PC-9 (cell line): ENCODE data around the gene TDRD5.

Experiments used
- EZH2 ChIP-seq: fragments of 200-600 bp; sonication (generic); IDR thresholded peaks from 2 replicates; pipeline ENCODE4 v1.8.0; 2017; ENCODE audit warnings: antibody characterized with exemption, low read depth
- TF ChIP-seq, protein P1 (sequence below): fragments of 200-600 bp; sonication (generic); conservative IDR thresholded peaks from 2 replicates; pipeline ENCODE4 v1.6.1; 2017; ENCODE audit warnings: mixed run types, antibody characterized with exemption, mild to moderate bottlenecking, moderate library complexity

DNA sequence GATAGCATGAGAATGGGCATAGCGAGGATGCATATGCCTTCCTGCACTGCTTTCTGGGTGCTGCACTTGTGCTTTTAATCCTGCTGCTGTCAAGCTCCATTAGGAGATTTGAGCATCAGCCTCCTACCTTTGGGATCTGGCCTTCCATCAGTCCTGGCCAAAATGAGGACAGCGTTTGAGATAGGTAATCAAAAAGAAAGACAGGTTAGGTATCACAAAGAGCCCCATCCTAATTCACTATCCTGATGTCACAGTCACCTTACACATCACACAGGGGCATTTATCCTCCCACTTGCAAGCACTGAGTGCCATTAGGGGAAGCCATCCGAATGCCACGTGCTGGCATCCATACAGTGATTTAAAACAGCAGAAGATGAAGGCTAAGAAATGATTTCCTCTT lies 138.2 kb downstream of the TDRD5 start:
- TF ChIP-seq EZH2, result no peak
- TF ChIP-seq, protein P1, sequence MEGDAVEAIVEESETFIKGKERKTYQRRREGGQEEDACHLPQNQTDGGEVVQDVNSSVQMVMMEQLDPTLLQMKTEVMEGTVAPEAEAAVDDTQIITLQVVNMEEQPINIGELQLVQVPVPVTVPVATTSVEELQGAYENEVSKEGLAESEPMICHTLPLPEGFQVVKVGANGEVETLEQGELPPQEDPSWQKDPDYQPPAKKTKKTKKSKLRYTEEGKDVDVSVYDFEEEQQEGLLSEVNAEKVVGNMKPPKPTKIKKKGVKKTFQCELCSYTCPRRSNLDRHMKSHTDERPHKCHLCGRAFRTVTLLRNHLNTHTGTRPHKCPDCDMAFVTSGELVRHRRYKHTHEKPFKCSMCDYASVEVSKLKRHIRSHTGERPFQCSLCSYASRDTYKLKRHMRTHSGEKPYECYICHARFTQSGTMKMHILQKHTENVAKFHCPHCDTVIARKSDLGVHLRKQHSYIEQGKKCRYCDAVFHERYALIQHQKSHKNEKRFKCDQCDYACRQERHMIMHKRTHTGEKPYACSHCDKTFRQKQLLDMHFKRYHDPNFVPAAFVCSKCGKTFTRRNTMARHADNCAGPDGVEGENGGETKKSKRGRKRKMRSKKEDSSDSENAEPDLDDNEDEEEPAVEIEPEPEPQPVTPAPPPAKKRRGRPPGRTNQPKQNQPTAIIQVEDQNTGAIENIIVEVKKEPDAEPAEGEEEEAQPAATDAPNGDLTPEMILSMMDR, result no peak
